Right forelimb (tissue), 1 donor: Measurements from ENCODE around the gene FGF22.
"Not testable (repeated sequence)": the region's sequence is repeated elsewhere in the genome, so short reads cannot be mapped to it uniquely, and the experiment has no call there.

ENCODE experiments used
- DNase-seq: peaks from one replicate; pipeline ENCODE4 v3.0.0-alpha.2; 2018

Gene FGF22

GRCh38 chr19:661427-662196 lies 21.9 kb downstream of the FGF22 start:
- no peak for DNase-seq

- DNase-seq: no peak
These were observed 22.7 kb downstream of the FGF22 start for GRCh38 chr19:662207-662961.

GRCh38 chr19:662962-663681 lies 23.4 kb downstream of the FGF22 start, which contains the start of gene RNF126:
RNF126 (minus strand) TSS chr19:663214; CDS start chr19:663121, 93 bp downstream.
- DNase-seq: peak; percentile 99

GRCh38 chr19:663682-664117 lies 24.0 kb downstream of the FGF22 start:
- no peak for DNase-seq

- peak; percentile 89 for DNase-seq
These were observed 25.3 kb downstream of the FGF22 start for GRCh38 chr19:664913-665443.

- DNase-seq: not testable (repeated sequence)
These were observed 27.4 kb downstream of the FGF22 start for GRCh38 chr19:666985-667573.

GRCh38 chr19:668675-669434 lies 29.2 kb downstream of the FGF22 start:
- DNase-seq: not testable (repeated sequence)

GRCh38 chr19:670609-671075 lies 31.0 kb downstream of the FGF22 start:
- no peak for DNase-seq

- DNase-seq: no peak
These were observed 34.8 kb downstream of the FGF22 start for GRCh38 chr19:674282-675151.

GRCh38 chr19:676007-676338 lies 36.3 kb downstream of the FGF22 start:
- DNase-seq: no peak

- no peak for DNase-seq
These were observed 36.8 kb downstream of the FGF22 start, which contains the start of gene FSTL3 for GRCh38 chr19:676339-677105. FSTL3 (plus strand) TSS chr19:676392; CDS start chr19:676424, 32 bp downstream.

- peak; percentile 74 for DNase-seq
These were observed 37.5 kb downstream of the FGF22 start for GRCh38 chr19:677201-677600.

- no peak for DNase-seq
These were observed 38.1 kb downstream of the FGF22 start for GRCh38 chr19:677601-678436.

GRCh38 chr19:678791-679388 lies 39.2 kb downstream of the FGF22 start:
- no peak for DNase-seq

- DNase-seq: peak; percentile 88
These were observed 40.0 kb downstream of the FGF22 start for GRCh38 chr19:679418-680286.

GRCh38 chr19:680287-681028 lies 40.8 kb downstream of the FGF22 start:
- peak; percentile 100 for DNase-seq
